Endothelial cell of umbilical vein (primary cell): ENCODE results near the gene HES7. TPM values are rescaled to one million over a fixed set of nuclear protein-coding genes. Genes with fewer than 3 reads are reported as not detected.

Source experiments
- BruUV-seq: library from RNA; stranded (reverse); fragments of 400-500 nt; replicated peaks from 2 replicates; lab custom pipeline; 2021; lab: Mats Ljungman, UMichigan
- CTCF ChIA-PET: fragments of 300-600, 350-600 bp; sonication (Branson Sonifier 250); formaldehyde crosslinking; loops from one replicate; lab custom pipeline; 2021; ENCODE audit warnings: antibody characterized with exemption, inconsistent platforms; lab: Charles Lee
- POLR2A ChIA-PET: fragments of 300-600, 350-600 bp; sonication (Branson Sonifier 250); formaldehyde crosslinking; loops from one replicate; lab custom pipeline; 2021; ENCODE audit warnings: antibody characterized with exemption, inconsistent platforms; lab: Charles Lee
- DNase-seq: peaks from one replicate; pipeline ENCODE4 v3.0.0-alpha.2; 2011; ENCODE audit warnings: low read depth, low spot score
- FAIRE-seq: peaks from 2 replicates; lab custom pipeline; 2011; peaks lifted over from hg19 to GRCh38; lab: Jason Lieb, UNC
- H2AFZ ChIP-seq: 2 replicates; pipeline ENCODE4 v1.6.0; 2012; ENCODE audit warnings: low read depth, low read length, control low read depth, inconsistent platforms
- H3K27ac ChIP-seq: 2 replicates; pipeline ENCODE4 v1.5.1; 2011; ENCODE audit warnings: low read depth, mild to moderate bottlenecking, control low read depth, low read length, moderate library complexity; ENCODE audit not compliant: insufficient read depth
- H3K27me3 ChIP-seq, 2 experiments: 2 replicates each; pipeline versions ENCODE4 v1.6.0 to v1.6.1; 2011; ENCODE audit warnings: low read length in 2 of 2, mixed read lengths in 1 of 2; ENCODE audit not compliant: control insufficient read depth in 2 of 2, insufficient read depth in 2 of 2
- H3K36me3 ChIP-seq, 2 experiments: 2 replicates in 1 of 2; 3 replicates in 1 of 2; pipeline ENCODE4 v1.5.1; 2011; ENCODE audit warnings: low read length in 2 of 2, mild to moderate bottlenecking in 1 of 2, moderate library complexity in 1 of 2; ENCODE audit not compliant: control insufficient read depth in 2 of 2, insufficient read depth in 2 of 2; ENCODE audit errors: extremely low read depth in 1 of 2
- H3K4me1 ChIP-seq: 3 replicates; pipeline ENCODE4 v1.5.1; 2011; ENCODE audit warnings: mild to moderate bottlenecking, low read length; ENCODE audit not compliant: control insufficient read depth, insufficient read depth; ENCODE audit errors: extremely low read depth
- H3K4me2 ChIP-seq: 2 replicates; pipeline ENCODE4 v1.6.1; 2011; ENCODE audit warnings: low read length, control low read depth, mixed read lengths; ENCODE audit not compliant: insufficient read depth
- H3K4me3 ChIP-seq, 3 experiments: fragments of 200-600 bp in 1 of 3; sonication (generic), shearing (Covaris generic) in 1 of 3; replicated peaks in 1 of 3; 2 replicates each; pipeline ENCODE4 v1.5.1; 2011 to 2016; ENCODE audit warnings: control low read depth in 3 of 3, low read length in 3 of 3, mild to moderate bottlenecking in 2 of 3, inconsistent platforms in 1 of 3, low read depth in 1 of 3, moderate library complexity in 1 of 3; ENCODE audit not compliant: insufficient read depth in 1 of 3
- H3K79me2 ChIP-seq: 2 replicates; pipeline ENCODE4 v1.6.0; 2012; ENCODE audit warnings: low read length, inconsistent platforms; ENCODE audit not compliant: control insufficient read depth, insufficient read depth
- H3K9ac ChIP-seq: replicated peaks from 2 replicates; pipeline ENCODE3; 2011; ENCODE audit warnings: low read length, control low read depth; ENCODE audit not compliant: insufficient read depth; ENCODE audit errors: extremely low read depth
- H3K9me1 ChIP-seq: replicated peaks from 3 replicates; pipeline ENCODE4 v1.6.0; 2011; ENCODE audit warnings: mild to moderate bottlenecking, low read length; ENCODE audit not compliant: control insufficient read depth, insufficient read depth; ENCODE audit errors: extremely low read depth
- H3K9me3 ChIP-seq: replicated peaks from 2 replicates; pipeline ENCODE4 v1.5.1; 2012; ENCODE audit warnings: low read length, inconsistent platforms; ENCODE audit not compliant: control insufficient read depth, insufficient read depth
- H4K20me1 ChIP-seq: replicated peaks from 2 replicates; pipeline ENCODE3; 2011; ENCODE audit warnings: mild to moderate bottlenecking, low read length; ENCODE audit not compliant: control insufficient read depth, insufficient read depth; ENCODE audit errors: extremely low read depth
- CTCF ChIP-seq, 2 donors: IDR thresholded peaks; 1 replicate in 1 of 2; 2 replicates in 1 of 2; pipeline ENCODE4 v1.5.1; 2011; ENCODE audit warnings: low read length in 2 of 2, mild to moderate bottlenecking in 2 of 2, moderate library complexity in 2 of 2, control low read depth in 1 of 2, inconsistent platforms in 1 of 2, low read depth in 1 of 2; ENCODE audit not compliant: insufficient read depth in 1 of 2; ENCODE audit errors: extremely low read depth in 1 of 2
- GATA2 ChIP-seq: IDR thresholded peaks from 2 replicates; pipeline ENCODE4 v1.7.0; 2011; ENCODE audit warnings: low read depth, mild to moderate bottlenecking, moderate library complexity, mixed read lengths, low read length; ENCODE audit not compliant: insufficient read length, insufficient read depth
- JUN ChIP-seq: IDR thresholded peaks from 2 replicates; pipeline ENCODE4 v1.6.1; 2011; ENCODE audit warnings: borderline replicate concordance, low read depth; ENCODE audit not compliant: insufficient read length, insufficient read depth
- MYC ChIP-seq: IDR thresholded peaks from one replicate; pipeline ENCODE4 v1.6.1; 2011; ENCODE audit warnings: mild to moderate bottlenecking, low read depth, low read length
- dilution Hi-C: fragments of 300-500 bp; cut with MboI; formaldehyde crosslinking; loops from one replicate; pipeline ENCODE4 v1.15.0; 2019; ENCODE audit warnings: low sequenced_read_pairs; ENCODE audit not compliant: extremely low pct_ligation_motif_present
- intact Hi-C: fragments of 100-400 bp; cut with micrococcal nuclease; formaldehyde crosslinking; loops from one replicate; pipeline ENCODE4 v1.10.0; 2022
- polyA plus RNA-seq, 4 experiments: library from polyadenylated mRNA; depleted of rRNA in 3 of 4; stranded (reverse) in 3 of 4; unstranded in 1 of 4; fragments of >200 nt; gene quantifications; 2 replicates each; pipeline versions ENCODE4 v1.2.1 to v1.2.3, GENCODE V29; 2011 to 2012; ENCODE audit warnings: missing spikeins in 1 of 4
- total RNA-seq: library from RNA; stranded (reverse); gene quantifications from 2 replicates; pipeline ENCODE4 v1.2.3, GENCODE V29; 2021

HES7 gene
- total and polyA plus RNA-seq, 2 donors (not counting 3 experiments of a cell fraction or from before 2014, with no cell fraction given): 0.19 to 0.51 TPM

GRCh38 chr17:8159032-8159400, 35.1 kb upstream of the HES7 start:
- H3K27ac ChIP-seq: no peak overlapping the region
- peaks cover 20% of the 10 kb centered on the region for H3K79me2 ChIP-seq
- intact Hi-C loops: loop anchor here (2.0 kb wide), 1 partner anchor 38 kb away; no protein-coding TSS in a partner anchor
- no peaks in the 10 kb centered on the region for H4K20me1 ChIP-seq
- BruUV-seq: no TSS peak
- no peak overlapping the region for H3K4me2 ChIP-seq
- no peaks in the 10 kb centered on the region for H3K9me1 ChIP-seq
- H3K9me3 ChIP-seq: no peaks in the 10 kb centered on the region
- peaks cover 2 to 7% of the 10 kb centered on the region in 2 experiments for H3K36me3 ChIP-seq
- H3K27me3 ChIP-seq: no peaks in the 10 kb centered on the region
- TF ChIP-seq GATA2 (no peak), MYC (no peak), CTCF (IDR thresholded peaks at IDR 0.05; ENCODE audit: extremely low read depth in 1 of 2, insufficient read depth in 1 of 2, low read depth in 1 of 2, low read length in 2 of 2) (no peak), JUN (no peak)
- no peak overlapping the region for H3K9ac ChIP-seq
- no peak overlapping the region for H3K4me3 ChIP-seq
- no peak overlapping the region for H2AFZ ChIP-seq
- ChIA-PET POLR2A (interaction anchor here (1.0 to 3.9 kb wide), 2 partner anchors 14 to 39 kb away, joined by 3 to 33 read pairs; no protein-coding TSS in a partner anchor), CTCF (interaction anchor here (0.8 to 6.3 kb wide), 12 partner anchors 14 to 99 kb away, joined by 3 to 72 read pairs (median 4); partner anchors contain the start of gene HES7)
- FAIRE-seq (no peak), DNase-seq (no peak)
- peaks cover 37% of the 10 kb centered on the region for H3K4me1 ChIP-seq
- dilution Hi-C loops: no loop called here
